Common myeloid progenitor, CD34-positive (primary cell): ENCODE data around the gene KCTD18.

ENCODE experiments used
- CTCF ChIA-PET: fragments of 350-600 bp; sonication (Branson Sonifier 250); formaldehyde crosslinking; loops from one replicate; lab custom pipeline; 2021; ENCODE audit warnings: antibody characterized with exemption; lab: Charles Lee
- POLR2A ChIA-PET: fragments of 350-600 bp; sonication (Branson Sonifier 250); formaldehyde crosslinking; loops from one replicate; lab custom pipeline; 2021; ENCODE audit warnings: antibody characterized with exemption; lab: Charles Lee
- DNase-seq, 3 donors: peaks; one replicate each; pipeline versions ENCODE4 v3.0.0 to v3.0.0-alpha.2; 2013
- H3K27ac ChIP-seq, 2 experiments: 1 replicate in 1 of 2; 2 replicates in 1 of 2; pipeline ENCODE4 v1.7.0; 2013; ENCODE audit warnings: inconsistent platforms in 2 of 2, low read length in 2 of 2, mild to moderate bottlenecking in 2 of 2, low read depth in 1 of 2, moderate library complexity in 1 of 2; ENCODE audit not compliant: severe bottlenecking in 2 of 2, insufficient read depth in 1 of 2, poor library complexity in 1 of 2
- H3K27me3 ChIP-seq, 5 experiments: replicated peaks in 2 of 5; 1 replicate in 3 of 5; 2 replicates in 2 of 5; pipeline versions ENCODE4 v1.6.1 to v1.7.0; 2013; ENCODE audit warnings: low read length in 4 of 5, mild to moderate bottlenecking in 2 of 5, moderate library complexity in 2 of 5, inconsistent platforms in 1 of 5; ENCODE audit not compliant: insufficient read depth in 5 of 5, control insufficient read depth in 4 of 5
- H3K36me3 ChIP-seq, 4 experiments: 1 replicate in 2 of 4; 2 replicates in 2 of 4; pipeline versions ENCODE4 v1.6.1 to v1.7.0; 2013; ENCODE audit warnings: low read length in 3 of 4, control low read depth in 1 of 4, mild to moderate bottlenecking in 1 of 4; ENCODE audit not compliant: control insufficient read depth in 4 of 4, insufficient read depth in 4 of 4
- H3K4me1 ChIP-seq, 4 experiments: 1 replicate in 3 of 4; 2 replicates in 1 of 4; pipeline versions ENCODE4 v1.6.1 to v1.7.1; 2013; ENCODE audit warnings: low read length in 3 of 4, mild to moderate bottlenecking in 3 of 4, control low read depth in 1 of 4, inconsistent platforms in 1 of 4, moderate library complexity in 1 of 4; ENCODE audit not compliant: control insufficient read depth in 4 of 4, insufficient read depth in 4 of 4; ENCODE audit errors: control extremely low read depth in 1 of 4
- H3K4me3 ChIP-seq, 7 experiments: 1 replicate in 4 of 7; 2 replicates in 3 of 7; pipeline versions ENCODE4 v1.5.1 to v1.7.0; 2013; ENCODE audit warnings: mild to moderate bottlenecking in 7 of 7, low read length in 6 of 7, moderate library complexity in 6 of 7, inconsistent platforms in 2 of 7, low read depth in 2 of 7, control low read depth in 1 of 7; ENCODE audit not compliant: insufficient read depth in 4 of 7, control insufficient read depth in 1 of 7; ENCODE audit errors: extremely low read depth in 1 of 7
- H3K9me3 ChIP-seq, 5 experiments: 1 replicate in 4 of 5; 2 replicates in 1 of 5; pipeline versions ENCODE4 v1.6.1 to v1.7.1; 2013; ENCODE audit warnings: low read length in 4 of 5, mild to moderate bottlenecking in 2 of 5, inconsistent platforms in 1 of 5, low read depth in 1 of 5, moderate library complexity in 1 of 5; ENCODE audit not compliant: control insufficient read depth in 4 of 5, insufficient read depth in 2 of 5; ENCODE audit errors: control extremely low read depth in 1 of 5
- WGBS: methylation state at CpG from one replicate; pipeline ENCODE4 v1.1.5; 2013; ENCODE audit not compliant: insufficient coverage; 5-methylcytosine and 5-hydroxymethylcytosine counted together

KCTD18 gene

GRCh38 chr2:200492656-200493055 lies 17.2 kb downstream of the KCTD18 start:
- no peak overlapping the region for H3K4me3 ChIP-seq
- no peaks in the 10 kb centered on the region for H3K9me3 ChIP-seq
- CTCF ChIA-PET = interaction anchor here (1.2 to 2.3 kb wide), 2 partner anchors 9 to 244 kb away, joined by 4 to 9 read pairs; no protein-coding TSS in a partner anchor
- H3K36me3 ChIP-seq = peaks cover 21 to 75% (median 38%) of the 10 kb centered on the region in 4 experiments
- no peaks in the 10 kb centered on the region for H3K27me3 ChIP-seq
- H3K27ac ChIP-seq = no peak overlapping the region
- no peaks in the 10 kb centered on the region for H3K4me1 ChIP-seq
- DNase-seq = no peak
- POLR2A ChIA-PET = no interaction called here

DNA sequence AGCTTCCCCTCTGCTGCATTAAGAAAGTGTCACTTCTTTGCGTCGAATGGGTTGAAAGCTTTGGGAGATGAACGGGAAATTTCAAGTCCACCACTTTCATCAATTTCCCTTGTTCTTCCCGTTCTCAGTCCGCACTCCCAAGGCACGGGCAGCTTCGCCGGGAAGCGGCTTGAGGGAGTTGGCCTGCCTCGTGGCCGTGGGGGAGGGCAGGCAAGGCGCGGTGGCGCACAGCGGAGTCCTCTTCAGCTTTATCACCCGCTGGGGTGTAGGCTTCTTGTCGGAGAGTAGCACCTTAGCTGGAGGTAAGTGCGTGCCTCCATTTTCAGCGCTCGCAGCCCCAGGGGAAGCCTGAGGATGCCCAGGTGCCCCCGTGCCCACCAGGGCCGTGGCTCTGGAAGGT lies 19.9 kb downstream of the KCTD18 start:
- CTCF ChIA-PET = no interaction called here
- POLR2A ChIA-PET = no interaction called here
- peaks cover 0 to 19% (median 3%) of the 10 kb centered on the region in 4 experiments for H3K4me1 ChIP-seq
- H3K4me3 ChIP-seq = no peak overlapping the region
- no peak for DNase-seq
- no peaks in the 10 kb centered on the region for H3K27me3 ChIP-seq
- 98% methylated on average over 21 of the region's 22 CpGs for WGBS
- H3K36me3 ChIP-seq = peaks cover 15 to 58% (median 29%) of the 10 kb centered on the region in 4 experiments
- H3K27ac ChIP-seq = no peak overlapping the region
- no peaks in the 10 kb centered on the region for H3K9me3 ChIP-seq

DNA sequence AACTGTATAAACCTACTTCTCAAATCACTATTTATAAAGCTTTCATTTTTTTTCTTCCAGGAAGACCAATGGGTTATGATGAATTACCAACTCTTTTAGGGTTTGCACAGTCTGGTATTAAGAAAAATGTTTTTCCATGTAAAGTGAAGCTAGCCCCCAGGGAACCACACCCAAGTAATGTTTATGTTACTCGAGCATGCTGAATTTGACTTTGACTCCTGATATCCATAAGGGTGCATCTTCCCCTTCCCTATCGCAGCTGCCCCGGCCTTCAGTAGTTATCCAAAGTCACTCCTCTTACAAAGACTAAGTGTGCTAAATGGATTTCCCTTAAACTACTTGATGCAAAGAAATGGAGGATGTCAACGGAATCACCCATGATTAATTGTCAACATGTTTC lies 21.7 kb downstream of the KCTD18 start:
- no peak overlapping the region for H3K27ac ChIP-seq
- H3K9me3 ChIP-seq = no peaks in the 10 kb centered on the region
- H3K4me3 ChIP-seq = no peak overlapping the region
- CTCF ChIA-PET = no interaction called here
- peaks cover 12 to 41% (median 22%) of the 10 kb centered on the region in 4 experiments for H3K36me3 ChIP-seq
- no peak for DNase-seq
- 100% methylated on average over 4 of the region's 4 CpGs for whole genome bisulfite sequencing
- no peaks in the 10 kb centered on the region for H3K27me3 ChIP-seq
- POLR2A ChIA-PET = no interaction called here
- peaks cover 0 to 19% (median 3%) of the 10 kb centered on the region in 4 experiments for H3K4me1 ChIP-seq

DNA sequence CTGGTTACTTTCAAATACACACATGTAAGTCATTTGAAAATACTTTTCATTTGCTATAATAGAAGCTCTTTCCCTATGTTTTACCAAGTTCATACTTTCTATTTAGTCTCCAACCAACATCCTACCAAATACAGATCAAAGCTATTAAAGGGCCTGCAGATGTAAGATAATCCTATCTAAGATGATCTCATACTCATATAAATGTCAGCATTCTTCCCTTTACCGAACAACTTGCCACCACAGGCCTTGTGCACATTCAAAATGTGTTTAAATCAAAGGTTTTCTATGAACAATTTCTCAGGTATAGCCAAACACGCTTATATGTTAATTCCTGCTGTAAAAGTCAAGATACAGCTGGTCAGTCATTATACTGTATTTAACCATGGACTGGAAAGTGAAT lies 23.3 kb downstream of the KCTD18 start:
- no CpG with 5 or more reads among the region's 2 CpGs for WGBS

DNA sequence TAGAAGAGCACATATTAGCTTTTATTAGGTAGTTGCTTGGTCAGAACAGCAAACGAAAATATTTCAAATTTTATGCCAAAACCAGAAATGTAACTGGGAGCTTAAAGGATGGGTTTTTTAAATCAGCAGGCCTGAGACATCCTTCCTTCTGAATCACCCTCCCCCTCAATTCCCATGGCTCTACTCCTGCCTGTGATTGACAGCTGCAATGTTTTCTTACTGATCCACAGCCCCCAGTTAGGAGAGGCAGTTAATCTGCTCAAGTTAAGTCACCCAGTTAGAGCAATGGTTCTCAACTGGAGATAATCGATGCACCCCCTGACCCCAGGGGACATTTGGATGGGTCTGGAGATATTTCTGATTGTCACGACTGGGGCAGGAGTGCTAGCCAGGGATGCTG lies 24.9 kb downstream of the KCTD18 start:
- H3K27me3 ChIP-seq = no peaks in the 10 kb centered on the region
- CTCF ChIA-PET = interaction anchor here (0.8 to 7.1 kb wide), 22 partner anchors 8 to 707 kb away, joined by 3 to 64 read pairs (median 4); partner anchors contain the start of genes KCTD18 and SGO2
- WGBS = 100% methylated on average over 2 of the region's 3 CpGs
- no peak for DNase-seq
- H3K27ac ChIP-seq = no peak overlapping the region
- H3K4me3 ChIP-seq = no peak overlapping the region
- no peaks in the 10 kb centered on the region for H3K9me3 ChIP-seq
- POLR2A ChIA-PET = no interaction called here
- peaks cover 2 to 10% (median 4%) of the 10 kb centered on the region in 4 experiments for H3K36me3 ChIP-seq
- peaks cover 0 to 26% (median 3%) of the 10 kb centered on the region in 4 experiments for H3K4me1 ChIP-seq

More for the DNA sequence above, 23.3 kb downstream of the KCTD18 start:
- POLR2A ChIA-PET = no interaction called here
- DNase-seq = peak in 2 of 3 donors; percentile 36 to 69
- peaks cover 0 to 19% (median 3%) of the 10 kb centered on the region in 4 experiments for H3K4me1 ChIP-seq
- no peaks in the 10 kb centered on the region for H3K9me3 ChIP-seq
- no peaks in the 10 kb centered on the region for H3K27me3 ChIP-seq
- peaks cover 5 to 25% (median 14%) of the 10 kb centered on the region in 4 experiments for H3K36me3 ChIP-seq
- H3K27ac ChIP-seq = peak overlapping the region in 1 of 2 experiments; percentile 8
- H3K4me3 ChIP-seq = no peak overlapping the region
- CTCF ChIA-PET = interaction anchor here (0.9 to 7.1 kb wide), 9 partner anchors 11 to 512 kb away, joined by 3 to 64 read pairs (median 5); partner anchors contain the start of gene KCTD18

DNA sequence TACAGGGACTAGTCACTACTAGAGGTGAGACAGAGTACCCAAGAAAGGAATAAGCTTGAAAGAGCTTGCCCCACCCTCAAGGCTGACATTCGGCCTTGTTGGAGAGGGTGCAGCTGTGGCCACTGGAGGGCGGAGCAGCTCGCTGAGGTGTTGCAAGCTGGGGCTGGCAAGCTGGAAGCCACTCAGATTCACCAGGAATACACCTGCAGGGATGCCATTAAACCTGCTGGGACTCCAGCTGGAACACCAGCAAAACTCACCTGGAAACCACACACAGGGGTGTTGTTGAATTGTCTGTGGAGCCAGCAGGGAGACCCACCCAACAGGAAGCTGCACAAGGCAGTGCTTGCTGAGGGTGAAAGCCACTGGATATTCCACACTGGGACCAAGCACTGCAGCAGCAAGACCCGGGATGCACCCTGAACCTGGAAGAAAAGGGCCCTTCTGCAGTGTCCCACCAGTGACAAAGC lies 26.1 kb downstream of the KCTD18 start:
- no peaks in the 10 kb centered on the region for H3K9me3 ChIP-seq
- no peak overlapping the region for H3K27ac ChIP-seq
- peaks cover 0 to 3% (median 0%) of the 10 kb centered on the region in 4 experiments for H3K36me3 ChIP-seq
- H3K27me3 ChIP-seq = no peaks in the 10 kb centered on the region
- 72% methylated on average over 4 of the region's 4 CpGs for WGBS
- ChIA-PET CTCF (interaction anchor here (0.6 to 7.1 kb wide), 31 partner anchors 7 to 780 kb away, joined by 3 to 64 read pairs (median 4); partner anchors contain the start of gene KCTD18), POLR2A (no interaction called here)
- peak; percentile 32 to 68 (median 61) for DNase-seq
- H3K4me3 ChIP-seq = no peak overlapping the region
- peaks cover 0 to 34% (median 5%) of the 10 kb centered on the region in 4 experiments for H3K4me1 ChIP-seq

- H3K4me1 ChIP-seq = peaks cover 0 to 31% (median 5%) of the 10 kb centered on the region in 4 experiments
Measured at GRCh38 chr2:200482194-200482593, 27.7 kb downstream of the KCTD18 start.

More at GRCh38 chr2:200482194-200482593, 27.7 kb downstream of the KCTD18 start:
- POLR2A ChIA-PET = no interaction called here
- H3K27ac ChIP-seq = no peak overlapping the region
- DNase-seq = peak in 2 of 3 donors; percentile 11 to 47
- no peak overlapping the region for H3K4me3 ChIP-seq
- H3K27me3 ChIP-seq = no peaks in the 10 kb centered on the region
- CTCF ChIA-PET = interaction anchor here (0.7 to 7.1 kb wide), 15 partner anchors 11 to 511 kb away, joined by 3 to 64 read pairs (median 6); no protein-coding TSS in a partner anchor
- no peaks in the 10 kb centered on the region for H3K9me3 ChIP-seq
- peaks cover 0 to 2% (median 0%) of the 10 kb centered on the region in 4 experiments for H3K36me3 ChIP-seq
